Measurements from ENCODE around the gene DIS3L2.

- TF ChIP-seq CTCF (IDR thresholded peaks at IDR 0.05) (no peak), POLR2AphosphoS5 (IDR thresholded peaks at IDR 0.05) (no peak)
Measured at GRCh38 chr2:232142502-232142901, 181.0 kb downstream of the DIS3L2 start.
